Prostate gland (tissue), 2 donors: ENCODE results near the gene FFAR1. TPM values are rescaled to one million over a fixed set of nuclear protein-coding genes. Genes with fewer than 3 reads are reported as not detected.

Experiments
- DNase-seq: peaks from one replicate; pipeline ENCODE4 v3.0.0-alpha.2; 2019; ENCODE audit warnings: low spot score
- H3K27ac ChIP-seq, 2 donors: fragments of 200-600 bp; sonication (generic); 2 replicates each; pipeline ENCODE4 v1.5.1; 2017 to 2019
- H3K27me3 ChIP-seq: fragments of 200-600 bp; sonication (generic); replicated peaks from 2 replicates; pipeline ENCODE4 v1.5.1; 2019; ENCODE audit not compliant: insufficient read depth
- H3K36me3 ChIP-seq, 2 donors: fragments of 200-600 bp; sonication (generic); 1 replicate in 1 of 2; 2 replicates in 1 of 2; pipeline versions ENCODE4 v1.5.1 to v1.8.1; 2017 to 2019
- H3K4me1 ChIP-seq: fragments of 200-600 bp; sonication (generic); replicated peaks from 2 replicates; pipeline ENCODE4 v1.5.1; 2019
- H3K4me3 ChIP-seq, 2 donors: fragments of 200-600 bp; sonication (generic); 2 replicates each; pipeline ENCODE4 v1.5.1; 2017 to 2019
- H3K9me3 ChIP-seq: fragments of 200-600 bp; sonication (generic); 2 replicates; pipeline ENCODE4 v1.5.1; 2017
- CTCF ChIP-seq, 4 experiments: fragments of 200-600 bp in 2 of 4; fragments of 450-650 bp in 2 of 4; sonication (generic) in 2 of 4; IDR thresholded peaks; 1 replicate in 3 of 4; 2 replicates in 1 of 4; pipeline ENCODE4 v1.5.1; 2016 to 2019; ENCODE audit warnings: antibody characterized with exemption in 4 of 4, mild to moderate bottlenecking in 2 of 4, moderate library complexity in 2 of 4
- POLR2A ChIP-seq: fragments of 450-650 bp; IDR thresholded peaks from one replicate; pipeline ENCODE4 v1.6.1; 2016; ENCODE audit warnings: antibody characterized with exemption, mild to moderate bottlenecking
- POLR2AphosphoS5 ChIP-seq: sonication (generic); formaldehyde crosslinking; IDR thresholded peaks from one replicate; pipeline ENCODE4 v1.6.1; 2017; ENCODE audit warnings: antibody characterized with exemption
- WGBS: methylation state at CpG from one replicate; pipeline ENCODE4 v1.1.5; 2018; 5-methylcytosine and 5-hydroxymethylcytosine counted together
- intact Hi-C: fragments of 100-400 bp; cut with DNase I; formaldehyde crosslinking; loops from one replicate; pipeline ENCODE4 v1.14.2; 2022
- total RNA-seq, 2 donors: library from RNA; depleted of rRNA; stranded (reverse); fragments of >200 nt; gene quantifications; one replicate each; pipeline ENCODE4 v1.1.0, GENCODE V29; 2016

Gene FFAR1
- total RNA-seq, 2 donors from 2014 or later = 0.28 TPM; not detected in 1

GRCh38 chr19:35314031-35314430, 33.7 kb upstream of the FFAR1 start:
- no peak overlapping the region for H3K27ac ChIP-seq
- H3K36me3 ChIP-seq = no peaks in the 10 kb centered on the region
- intact Hi-C loops = no loop called here
- H3K9me3 ChIP-seq = no peaks in the 10 kb centered on the region
- no peak for DNase-seq
- WGBS = 81% methylated on average over 8 of the region's 8 CpGs
- no peaks in the 10 kb centered on the region for H3K27me3 ChIP-seq
- H3K4me1 ChIP-seq = no peaks in the 10 kb centered on the region
- TF ChIP-seq POLR2AphosphoS5 (no peak), POLR2A (no peak), CTCF (IDR thresholded peaks at IDR 0.05) (no peak)
- H3K4me3 ChIP-seq = no peak overlapping the region

GRCh38 chr19:35314858-35315470, 32.7 kb upstream of the FFAR1 start:
- WGBS = 85% methylated on average over 10 of the region's 10 CpGs
- Histone ChIP-seq H3K9me3 (no peaks in the 10 kb centered on the region), H3K27me3 (no peaks in the 10 kb centered on the region), H3K27ac (no peak overlapping the region), H3K4me1 (no peaks in the 10 kb centered on the region), H3K4me3 (no peak overlapping the region), H3K36me3 (no peaks in the 10 kb centered on the region)
- no peak for DNase-seq
- no peak for TF ChIP-seq CTCF (IDR thresholded peaks at IDR 0.05)
- TF ChIP-seq POLR2A = no peak
- no peak for TF ChIP-seq POLR2AphosphoS5
- intact Hi-C loops = no loop called here

DNA sequence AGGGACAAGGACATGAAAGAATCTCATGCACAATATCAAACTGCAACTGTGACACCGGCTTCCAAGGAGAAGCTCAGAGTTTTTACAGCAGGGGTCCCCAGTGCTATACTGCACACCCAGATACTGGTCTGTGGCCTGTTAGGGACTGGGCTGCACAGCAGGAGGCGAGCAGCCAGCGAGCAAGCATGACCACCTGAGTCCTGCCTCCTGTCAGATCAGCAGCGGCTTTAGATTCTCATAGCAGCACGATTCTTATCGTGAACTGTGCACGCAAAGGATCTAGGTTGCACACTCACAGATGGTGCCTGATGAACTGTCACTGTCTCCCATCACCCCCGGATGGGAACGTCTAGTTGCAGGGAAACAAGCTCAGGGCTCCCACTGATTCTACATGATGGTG, 31.8 kb upstream of the FFAR1 start:
- H3K4me1 ChIP-seq = no peaks in the 10 kb centered on the region
- intact Hi-C loops = no loop called here
- DNase-seq = no peak
- no peak overlapping the region for H3K27ac ChIP-seq
- H3K4me3 ChIP-seq = no peak overlapping the region
- WGBS = 66% methylated on average over 9 of the region's 9 CpGs
- no peaks in the 10 kb centered on the region for H3K9me3 ChIP-seq
- TF ChIP-seq POLR2A = no peak
- TF ChIP-seq POLR2AphosphoS5 = no peak
- no peak for TF ChIP-seq CTCF (IDR thresholded peaks at IDR 0.05)
- H3K36me3 ChIP-seq = no peaks in the 10 kb centered on the region
- H3K27me3 ChIP-seq = no peaks in the 10 kb centered on the region

GRCh38 chr19:35316560-35316959, 31.1 kb upstream of the FFAR1 start:
- H3K4me1 ChIP-seq = no peaks in the 10 kb centered on the region
- TF ChIP-seq POLR2A (no peak), POLR2AphosphoS5 (no peak), CTCF (IDR thresholded peaks at IDR 0.05) (no peak)
- intact Hi-C loops = no loop called here
- H3K27ac ChIP-seq = no peak overlapping the region
- DNase-seq = no peak
- H3K36me3 ChIP-seq = no peaks in the 10 kb centered on the region
- H3K4me3 ChIP-seq = no peak overlapping the region
- no peaks in the 10 kb centered on the region for H3K27me3 ChIP-seq
- no peaks in the 10 kb centered on the region for H3K9me3 ChIP-seq
- 80% methylated on average over 9 of the region's 9 CpGs for whole genome bisulfite sequencing

GRCh38 chr19:35317464-35318043, 30.1 kb upstream of the FFAR1 start:
- no peaks in the 10 kb centered on the region for H3K4me1 ChIP-seq
- intact Hi-C loops = no loop called here
- H3K4me3 ChIP-seq = no peak overlapping the region
- WGBS = 73% methylated on average over 7 of the region's 7 CpGs
- H3K27ac ChIP-seq = no peak overlapping the region
- DNase-seq = no peak
- no peaks in the 10 kb centered on the region for H3K27me3 ChIP-seq
- no peaks in the 10 kb centered on the region for H3K36me3 ChIP-seq
- no peak for TF ChIP-seq POLR2A
- H3K9me3 ChIP-seq = no peaks in the 10 kb centered on the region
